Activated B cell treated with CpG ODN at 0.5 μM for 24 hours (primary cell): ENCODE measurements around the gene HNRNPA1L2. TPM values are rescaled to one million over a fixed set of nuclear protein-coding genes. Genes with fewer than 3 reads are reported as not detected.
"Not testable (repeated sequence)": the region's sequence is repeated elsewhere in the genome, so short reads cannot be mapped to it uniquely, and the experiment has no call there.

ENCODE experiments used
- ATAC-seq: fragments of 200-7000 bp; cut with Tn5 transposase; one replicate; pipeline ENCODE4 v1.10.0; 2021; ENCODE audit warnings: low read depth, mild to moderate bottlenecking, moderate library complexity
- CTCF ChIA-PET: fragments of 350-600 bp; sonication (Branson Sonifier 250); formaldehyde crosslinking; loops from one replicate; lab custom pipeline; 2021; ENCODE audit warnings: antibody characterized with exemption; lab: Charles Lee
- POLR2A ChIA-PET: fragments of 350-600 bp; sonication (Branson Sonifier 250); formaldehyde crosslinking; loops from one replicate; lab custom pipeline; 2021; ENCODE audit warnings: antibody characterized with exemption; lab: Charles Lee
- DNase-seq: peaks from one replicate; pipeline ENCODE4 v3.0.0; 2022
- H3K27ac Mint-ChIP-seq: one replicate; pipeline ENCODE4 v1.8.0; 2020; ENCODE audit warnings: mixed read lengths
- H3K27me3 Mint-ChIP-seq: one replicate; pipeline ENCODE4 v1.8.0; 2021; ENCODE audit warnings: mixed read lengths
- H3K36me3 Mint-ChIP-seq: one replicate; pipeline ENCODE4 v1.8.0; 2021; ENCODE audit warnings: low read depth, mixed read lengths
- H3K4me1 Mint-ChIP-seq: one replicate; pipeline ENCODE4 v1.8.0; 2021; ENCODE audit warnings: mixed read lengths
- H3K4me3 Mint-ChIP-seq: one replicate; pipeline ENCODE4 v1.8.0; 2020; ENCODE audit warnings: mild to moderate bottlenecking, mixed read lengths
- H3K9me3 Mint-ChIP-seq: one replicate; pipeline ENCODE4 v1.8.0; 2020; ENCODE audit warnings: mixed read lengths
- intact Hi-C: fragments of 100-400 bp; cut with micrococcal nuclease; formaldehyde crosslinking; loops from one replicate; pipeline ENCODE4 v1.15.1; 2024
- total RNA-seq: library from RNA; stranded (reverse); gene quantifications from 2 replicates; pipeline ENCODE4 v1.2.3, GENCODE V29; 2022
- TF ChIP-seq, protein P1 (sequence below): fragments of 200-600 bp; IDR thresholded peaks from one replicate; pipeline ENCODE4 v1.8.0; 2022; ENCODE audit warnings: antibody characterized with exemption, mild to moderate bottlenecking

The HNRNPA1L2 gene
- 13.1 and 16.2 TPM in 2 replicates for total RNA-seq

DNA sequence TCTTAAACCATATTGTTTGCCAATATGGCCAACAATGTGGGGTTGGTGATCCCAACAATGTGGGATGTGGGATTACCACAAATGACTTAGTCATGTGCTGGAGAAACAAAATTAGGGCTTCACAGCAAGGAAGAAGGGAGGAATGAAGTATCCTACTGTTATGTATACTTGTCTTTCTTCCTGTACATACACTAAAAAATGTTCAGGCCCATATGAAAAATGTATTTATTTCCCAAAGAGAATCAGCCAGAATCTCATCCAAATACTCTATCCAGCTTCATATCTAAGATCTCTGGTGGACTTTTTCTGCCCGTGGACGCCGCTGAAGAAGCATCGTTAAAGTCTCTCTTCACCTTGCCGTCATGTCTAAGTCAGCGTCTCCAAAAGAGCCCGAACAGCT, at the start of gene HNRNPA1L2:
Gene HNRNPA1L2, plus strand, starts transcription at position 301 of the 400 bp plus-strand sequence. Its CDS starts 62 bp downstream, at position 363.
- ChIA-PET CTCF (no interaction called here), POLR2A (interaction anchor here (1.1 kb wide), 1 partner anchor 25 kb away, joined by 18 read pairs; no protein-coding TSS in a partner anchor)
- Mint-ChIP-seq H3K4me1 (peaks cover 9% of the 10 kb centered on the region), H3K27me3 (no peaks in the 10 kb centered on the region), H3K9me3 (no peaks in the 10 kb centered on the region), H3K27ac (no peak within 1 kb of the TSS), H3K36me3 (peaks cover 63% of the 10 kb centered on the region), H3K4me3 (no peak within 1 kb of the TSS)
- ATAC-seq (no peak), DNase-seq (no peak)
- intact Hi-C loops, result no loop called here
- TF ChIP-seq, protein P1, sequence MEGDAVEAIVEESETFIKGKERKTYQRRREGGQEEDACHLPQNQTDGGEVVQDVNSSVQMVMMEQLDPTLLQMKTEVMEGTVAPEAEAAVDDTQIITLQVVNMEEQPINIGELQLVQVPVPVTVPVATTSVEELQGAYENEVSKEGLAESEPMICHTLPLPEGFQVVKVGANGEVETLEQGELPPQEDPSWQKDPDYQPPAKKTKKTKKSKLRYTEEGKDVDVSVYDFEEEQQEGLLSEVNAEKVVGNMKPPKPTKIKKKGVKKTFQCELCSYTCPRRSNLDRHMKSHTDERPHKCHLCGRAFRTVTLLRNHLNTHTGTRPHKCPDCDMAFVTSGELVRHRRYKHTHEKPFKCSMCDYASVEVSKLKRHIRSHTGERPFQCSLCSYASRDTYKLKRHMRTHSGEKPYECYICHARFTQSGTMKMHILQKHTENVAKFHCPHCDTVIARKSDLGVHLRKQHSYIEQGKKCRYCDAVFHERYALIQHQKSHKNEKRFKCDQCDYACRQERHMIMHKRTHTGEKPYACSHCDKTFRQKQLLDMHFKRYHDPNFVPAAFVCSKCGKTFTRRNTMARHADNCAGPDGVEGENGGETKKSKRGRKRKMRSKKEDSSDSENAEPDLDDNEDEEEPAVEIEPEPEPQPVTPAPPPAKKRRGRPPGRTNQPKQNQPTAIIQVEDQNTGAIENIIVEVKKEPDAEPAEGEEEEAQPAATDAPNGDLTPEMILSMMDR, result no peak

DNA sequence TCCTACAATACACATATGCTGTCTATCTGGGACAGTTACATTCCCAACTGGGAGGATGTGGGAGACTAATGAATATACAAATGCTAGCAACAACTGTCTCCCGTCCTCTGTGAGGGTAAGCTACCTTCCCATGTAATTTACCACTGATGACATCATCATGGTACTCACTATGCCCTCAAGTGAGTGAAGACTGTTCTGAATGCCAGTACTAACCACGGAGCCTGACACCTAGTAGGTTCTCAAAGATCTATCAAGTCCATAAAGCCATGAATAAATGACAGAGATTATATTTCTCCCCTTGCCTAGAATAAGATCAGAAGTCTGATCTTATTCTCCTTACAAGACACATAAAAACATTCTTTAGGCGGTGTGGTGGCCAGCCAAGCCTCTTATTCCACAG, 49.1 kb upstream of the HNRNPA1L2 start:
- H3K4me3 Mint-ChIP-seq, H3K4me1 Mint-ChIP-seq, H3K9me3 Mint-ChIP-seq, DNase-seq, ATAC-seq, intact Hi-C loops, H3K36me3 Mint-ChIP-seq, CTCF ChIA-PET, POLR2A ChIA-PET, H3K27ac Mint-ChIP-seq: not testable (repeated sequence)
- peaks cover 15% of the 10 kb centered on the region for H3K27me3 Mint-ChIP-seq

DNA sequence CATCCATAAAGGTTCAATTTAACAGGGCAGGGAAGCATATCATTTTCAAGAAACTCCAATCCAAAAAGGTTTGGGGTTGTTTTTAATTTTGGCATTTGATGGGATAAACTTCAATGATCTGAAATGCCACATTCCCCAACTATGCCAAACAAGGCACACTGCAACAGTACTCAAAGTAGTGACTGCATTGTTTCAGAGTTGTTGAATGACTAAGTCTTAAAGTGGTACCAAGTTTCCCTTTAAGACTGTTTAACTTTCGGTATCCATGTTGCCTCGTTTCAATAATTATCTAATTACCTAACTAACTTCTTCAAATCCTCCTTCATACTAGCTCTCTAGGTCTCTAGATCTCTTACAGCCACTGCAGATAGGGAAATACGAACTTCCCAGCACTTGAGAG, 48.4 kb upstream of the HNRNPA1L2 start:
- intact Hi-C loops, H3K36me3 Mint-ChIP-seq, POLR2A ChIA-PET, H3K4me1 Mint-ChIP-seq, DNase-seq, H3K4me3 Mint-ChIP-seq, H3K9me3 Mint-ChIP-seq, H3K27ac Mint-ChIP-seq, CTCF ChIA-PET, ATAC-seq: not testable (repeated sequence)
- peaks cover 21% of the 10 kb centered on the region for H3K27me3 Mint-ChIP-seq

DNA sequence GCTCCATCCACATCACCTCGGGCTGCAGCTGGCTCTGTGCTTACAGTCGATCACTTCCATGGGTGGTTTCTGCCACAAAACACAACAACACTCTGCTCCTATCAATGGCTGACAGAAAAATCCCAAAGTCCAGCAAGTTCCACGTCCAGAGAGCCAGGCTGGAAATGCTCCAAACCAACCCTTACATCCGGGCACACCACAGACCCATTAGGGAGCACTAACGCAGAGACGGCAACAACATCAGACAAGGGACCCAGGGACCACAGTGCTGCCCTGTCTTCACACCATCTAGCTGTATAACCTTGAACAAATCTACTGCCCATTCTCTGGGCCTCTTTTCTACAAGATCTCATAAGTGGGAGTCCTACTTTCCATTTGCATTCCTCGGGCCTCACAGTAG, 47.9 kb upstream of the HNRNPA1L2 start:
- H3K4me3 Mint-ChIP-seq, ATAC-seq, CTCF ChIA-PET, H3K27ac Mint-ChIP-seq, intact Hi-C loops, DNase-seq, H3K4me1 Mint-ChIP-seq, H3K9me3 Mint-ChIP-seq, POLR2A ChIA-PET, H3K36me3 Mint-ChIP-seq: not testable (repeated sequence)
- peaks cover 26% of the 10 kb centered on the region for H3K27me3 Mint-ChIP-seq

DNA sequence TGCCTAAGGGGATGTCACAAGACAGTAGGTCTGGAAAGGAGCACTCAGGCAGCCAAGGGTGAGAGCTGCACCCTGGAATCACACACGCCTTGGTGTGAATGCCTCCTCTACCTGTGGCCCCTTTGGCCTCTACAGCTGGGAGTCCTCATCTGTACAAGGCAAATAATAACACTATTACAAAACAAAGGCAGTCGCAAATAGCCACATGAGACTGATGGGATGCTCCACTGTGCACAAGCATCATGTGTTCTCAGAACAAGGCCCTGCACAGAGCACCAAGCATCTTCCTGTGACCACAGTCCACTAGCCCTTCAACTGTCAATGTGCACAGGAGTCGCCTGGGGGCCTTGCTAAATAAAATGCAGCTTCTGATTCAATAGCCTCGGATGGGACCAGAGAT, 44.6 kb upstream of the HNRNPA1L2 start:
- Mint-ChIP-seq H3K27me3 (peaks cover 20% of the 10 kb centered on the region), H3K36me3 (no peaks in the 10 kb centered on the region), H3K27ac (no peak overlapping the region), H3K4me1 (peaks cover 8% of the 10 kb centered on the region), H3K9me3 (no peaks in the 10 kb centered on the region), H3K4me3 (no peak overlapping the region)
- TF ChIP-seq, protein P1, result no peak
- ATAC-seq, result no peak
- ChIA-PET CTCF (no interaction called here), POLR2A (no interaction called here)
- intact Hi-C loops, result no loop called here
- no peak for DNase-seq

DNA sequence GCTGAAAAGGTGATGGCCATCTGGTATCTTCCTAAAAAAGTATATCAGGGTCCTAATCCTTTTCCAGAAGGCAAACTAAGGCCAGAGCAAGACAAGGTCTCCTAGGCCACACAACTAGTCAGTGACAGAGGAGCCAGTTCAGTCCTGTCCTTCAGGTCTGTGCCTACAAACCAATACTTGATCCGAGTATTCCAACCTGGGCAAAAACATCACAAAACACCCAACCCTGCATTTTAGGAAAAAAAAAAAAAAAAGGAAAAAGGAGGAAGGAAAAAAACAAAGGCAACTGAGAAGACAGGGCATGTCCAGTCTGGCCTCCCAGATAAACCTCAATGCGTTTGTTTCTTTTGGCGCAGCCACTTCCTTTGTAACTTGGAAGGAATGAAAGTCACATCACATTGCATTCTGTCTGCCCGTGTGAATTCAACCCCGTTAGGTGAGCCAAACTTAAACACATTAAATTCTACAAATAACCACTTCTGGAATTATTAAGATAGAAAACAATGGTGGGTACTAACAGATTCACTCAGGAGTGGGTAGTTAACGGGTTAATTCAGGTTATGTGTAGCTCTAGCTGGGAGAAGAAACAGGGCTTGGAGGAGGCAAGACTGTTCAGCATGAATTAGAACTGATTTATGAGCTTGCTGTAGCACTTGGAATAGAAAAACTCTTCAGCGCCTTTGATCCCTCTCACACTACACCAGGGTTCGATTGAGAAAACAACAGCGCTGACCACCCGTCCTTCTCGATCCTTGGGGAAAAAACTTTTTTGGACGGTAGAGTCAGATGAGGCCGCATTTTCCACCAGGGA, 43.0 kb upstream of the HNRNPA1L2 start:
- Mint-ChIP-seq H3K4me3 (peak overlapping the region; percentile 81), H3K27me3 (peaks cover 18% of the 10 kb centered on the region), H3K36me3 (no peaks in the 10 kb centered on the region), H3K9me3 (no peaks in the 10 kb centered on the region), H3K27ac (no peak overlapping the region), H3K4me1 (peaks cover 8% of the 10 kb centered on the region)
- ATAC-seq (no peak), DNase-seq (no peak)
- intact Hi-C loops, result no loop called here
- TF ChIP-seq, protein P1, result no peak
- CTCF ChIA-PET, result no interaction called here
- POLR2A ChIA-PET, result interaction anchor here (1.8 kb wide), 1 partner anchor 18 kb away, joined by 6 read pairs; no protein-coding TSS in a partner anchor
